Trophoblast cell (in vitro differentiated cells and primary cell): ENCODE measurements around the gene TMEM119.

Experiments
- DNase-seq, 2 donors: peaks; one replicate each; pipeline ENCODE4 v3.0.0-alpha.2; 2016
- H2AFZ ChIP-seq: 2 replicates; pipeline ENCODE4 v1.6.1; 2013; ENCODE audit warnings: low read length, moderate library complexity, mild to moderate bottlenecking; ENCODE audit not compliant: insufficient read depth, poor library complexity
- H2AK5ac ChIP-seq: 2 replicates; pipeline ENCODE4 v1.6.1; 2013; ENCODE audit warnings: mild to moderate bottlenecking, low read length
- H2BK120ac ChIP-seq: 2 replicates; pipeline ENCODE4 v1.6.1; 2013; ENCODE audit warnings: low read length, mild to moderate bottlenecking, moderate library complexity; ENCODE audit not compliant: insufficient read depth, poor library complexity
- H2BK12ac ChIP-seq: 2 replicates; pipeline ENCODE4 v1.6.1; 2013; ENCODE audit warnings: mild to moderate bottlenecking, low read length, moderate library complexity
- H2BK5ac ChIP-seq: 2 replicates; pipeline ENCODE4 v1.6.1; 2013; ENCODE audit warnings: low read length, low read depth, moderate library complexity, mild to moderate bottlenecking; ENCODE audit not compliant: poor library complexity
- H3K14ac ChIP-seq: 2 replicates; pipeline ENCODE4 v1.6.1; 2013; ENCODE audit warnings: mild to moderate bottlenecking, low read length
- H3K18ac ChIP-seq: 2 replicates; pipeline ENCODE4 v1.6.1; 2013; ENCODE audit warnings: mild to moderate bottlenecking, low read length
- H3K23ac ChIP-seq: 2 replicates; pipeline ENCODE4 v1.6.1; 2013; ENCODE audit warnings: low read length
- H3K27ac ChIP-seq: 2 replicates; pipeline ENCODE4 v1.5.1; 2013; ENCODE audit warnings: low read depth, mild to moderate bottlenecking, inconsistent platforms, low read length, moderate library complexity
- H3K27me3 ChIP-seq: 2 replicates; pipeline ENCODE4 v1.6.1; 2013; ENCODE audit warnings: inconsistent platforms, mild to moderate bottlenecking, low read length, moderate library complexity; ENCODE audit not compliant: insufficient read depth
- H3K36me3 ChIP-seq, 2 experiments: 1 replicate in 1 of 2; 2 replicates in 1 of 2; pipeline ENCODE4 v1.6.1; 2013; ENCODE audit warnings: low read length in 2 of 2, mild to moderate bottlenecking in 2 of 2, moderate library complexity in 1 of 2; ENCODE audit not compliant: insufficient read depth in 2 of 2, control insufficient read depth in 1 of 2
- H3K4ac ChIP-seq: 2 replicates; pipeline ENCODE4 v1.6.1; 2013; ENCODE audit warnings: low read depth, mild to moderate bottlenecking, low read length, moderate library complexity
- H3K4me1 ChIP-seq, 2 experiments: 1 replicate in 1 of 2; 2 replicates in 1 of 2; pipeline ENCODE4 v1.6.1; 2013; ENCODE audit warnings: low read length in 2 of 2, mild to moderate bottlenecking in 2 of 2, moderate library complexity in 1 of 2; ENCODE audit not compliant: insufficient read depth in 2 of 2, control insufficient read depth in 1 of 2
- H3K4me2 ChIP-seq: 2 replicates; pipeline ENCODE4 v1.6.1; 2013; ENCODE audit warnings: inconsistent platforms, mild to moderate bottlenecking, low read length, moderate library complexity
- H3K4me3 ChIP-seq: 2 replicates; pipeline ENCODE4 v1.5.1; 2013; ENCODE audit warnings: mild to moderate bottlenecking, low read depth, low read length, inconsistent platforms
- H3K79me1 ChIP-seq: one replicate; pipeline ENCODE4 v1.6.1; 2013; ENCODE audit warnings: low read length
- H3K79me2 ChIP-seq: 2 replicates; pipeline ENCODE4 v1.6.1; 2013; ENCODE audit warnings: low read length, mild to moderate bottlenecking; ENCODE audit not compliant: control insufficient read depth, insufficient read depth, poor library complexity
- H3K9ac ChIP-seq: 2 replicates; pipeline ENCODE4 v1.6.1; 2013; ENCODE audit warnings: mild to moderate bottlenecking, low read length
- H3K9me3 ChIP-seq: 2 replicates; pipeline ENCODE4 v1.6.1; 2013; ENCODE audit warnings: low read depth, mild to moderate bottlenecking, control low read depth, inconsistent platforms, low read length; ENCODE audit not compliant: insufficient read depth
- H4K12ac ChIP-seq: 2 replicates; pipeline ENCODE4 v1.6.1; 2013; ENCODE audit warnings: low read depth, mild to moderate bottlenecking, low read length, moderate library complexity
- H4K8ac ChIP-seq: 2 replicates; pipeline ENCODE4 v1.6.1; 2013; ENCODE audit warnings: low read depth, mild to moderate bottlenecking, low read length, moderate library complexity
- H4K91ac ChIP-seq: one replicate; pipeline ENCODE4 v1.6.1; 2013; ENCODE audit warnings: low read depth, mild to moderate bottlenecking, low read length, moderate library complexity
- WGBS: extraction: QIAGEN DNeasy Blood & Tissue Kit; methylation state at CpG from one replicate; pipeline ENCODE4 v1.1.7; 2013; ENCODE audit warnings: missing lambda C conversion rate; ENCODE audit not compliant: insufficient read length, insufficient coverage; ENCODE audit errors: extremely low coverage; 5-methylcytosine and 5-hydroxymethylcytosine counted together

Gene TMEM119

GRCh38 chr12:108629824-108630476 lies 32.1 kb upstream of the TMEM119 start:
- H3K79me1 ChIP-seq = peaks cover 42% of the 10 kb centered on the region
- peak overlapping the region; percentile 81 for H2BK12ac ChIP-seq
- H4K12ac ChIP-seq = peak overlapping the region; percentile 20
- H2BK120ac ChIP-seq = peak overlapping the region; percentile 93
- peak overlapping the region; percentile 35 for H2AFZ ChIP-seq
- H3K9me3 ChIP-seq = no peaks in the 10 kb centered on the region
- no peaks in the 10 kb centered on the region for H3K27me3 ChIP-seq
- H3K4ac ChIP-seq = peak overlapping the region; percentile 70
- WGBS = no CpG with 5 or more reads among the region's 17 CpGs
- peak; percentile 58 to 79 for DNase-seq
- no peaks in the 10 kb centered on the region for H3K36me3 ChIP-seq
- H3K23ac ChIP-seq = no peak overlapping the region
- H2BK5ac ChIP-seq = peak overlapping the region; percentile 93
- H2AK5ac ChIP-seq = peak overlapping the region; percentile 80
- peak overlapping the region; percentile 11 for H3K18ac ChIP-seq
- H4K8ac ChIP-seq = peak overlapping the region; percentile 82
- H3K14ac ChIP-seq = peak overlapping the region; percentile 83
- H4K91ac ChIP-seq = peak overlapping the region; percentile 96
- H3K79me2 ChIP-seq = peaks cover 5% of the 10 kb centered on the region
- H3K4me1 ChIP-seq = peaks cover 24 to 36% of the 10 kb centered on the region in 2 experiments
- no peak overlapping the region for H3K4me3 ChIP-seq
- H3K27ac ChIP-seq = peak overlapping the region; percentile 95
- no peak overlapping the region for H3K4me2 ChIP-seq
- no peak overlapping the region for H3K9ac ChIP-seq

DNA sequence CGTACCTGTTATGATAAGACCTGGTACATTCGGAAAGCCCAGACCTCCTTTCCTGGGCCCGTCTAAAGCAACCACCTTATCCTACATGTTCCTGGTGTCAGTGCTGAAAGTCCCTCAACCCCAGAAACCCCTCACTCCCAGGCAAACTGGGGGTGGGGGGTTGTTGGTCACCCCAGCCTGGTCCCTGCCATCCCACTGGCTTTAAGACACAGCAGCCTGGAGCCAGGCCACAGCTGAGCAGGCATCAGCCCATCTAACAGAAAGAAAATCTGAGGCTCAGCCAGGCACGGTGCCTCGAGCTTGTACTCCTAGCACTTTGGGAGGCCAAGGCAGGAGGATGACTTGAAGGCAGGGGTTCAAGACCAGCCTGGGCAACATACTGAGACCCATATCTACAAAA lies 31.3 kb upstream of the TMEM119 start:
- Histone ChIP-seq H3K9me3 (no peaks in the 10 kb centered on the region), H2BK12ac (peak overlapping the region; percentile 83), H2BK5ac (peak overlapping the region; percentile 93), H3K14ac (peak overlapping the region; percentile 81), H3K4me3 (no peak overlapping the region), H3K79me2 (peaks cover 5% of the 10 kb centered on the region), H2AK5ac (peak overlapping the region; percentile 75), H3K9ac (no peak overlapping the region), H2BK120ac (peak overlapping the region; percentile 98), H4K8ac (peak overlapping the region; percentile 91), H3K36me3 (no peaks in the 10 kb centered on the region), H4K12ac (peak overlapping the region; percentile 78), H2AFZ (peak overlapping the region; percentile 42), H4K91ac (peak overlapping the region; percentile 95), H3K4me2 (no peak overlapping the region), H3K27me3 (no peaks in the 10 kb centered on the region), H3K4ac (peak overlapping the region; percentile 56), H3K18ac (peak overlapping the region; percentile 79), H3K23ac (no peak overlapping the region), H3K79me1 (peaks cover 42% of the 10 kb centered on the region), H3K27ac (peak overlapping the region; percentile 95), H3K4me1 (peaks cover 24 to 32% of the 10 kb centered on the region in 2 experiments)
- DNase-seq = no peak
- no CpG with 5 or more reads among the region's 5 CpGs for WGBS

DNA sequence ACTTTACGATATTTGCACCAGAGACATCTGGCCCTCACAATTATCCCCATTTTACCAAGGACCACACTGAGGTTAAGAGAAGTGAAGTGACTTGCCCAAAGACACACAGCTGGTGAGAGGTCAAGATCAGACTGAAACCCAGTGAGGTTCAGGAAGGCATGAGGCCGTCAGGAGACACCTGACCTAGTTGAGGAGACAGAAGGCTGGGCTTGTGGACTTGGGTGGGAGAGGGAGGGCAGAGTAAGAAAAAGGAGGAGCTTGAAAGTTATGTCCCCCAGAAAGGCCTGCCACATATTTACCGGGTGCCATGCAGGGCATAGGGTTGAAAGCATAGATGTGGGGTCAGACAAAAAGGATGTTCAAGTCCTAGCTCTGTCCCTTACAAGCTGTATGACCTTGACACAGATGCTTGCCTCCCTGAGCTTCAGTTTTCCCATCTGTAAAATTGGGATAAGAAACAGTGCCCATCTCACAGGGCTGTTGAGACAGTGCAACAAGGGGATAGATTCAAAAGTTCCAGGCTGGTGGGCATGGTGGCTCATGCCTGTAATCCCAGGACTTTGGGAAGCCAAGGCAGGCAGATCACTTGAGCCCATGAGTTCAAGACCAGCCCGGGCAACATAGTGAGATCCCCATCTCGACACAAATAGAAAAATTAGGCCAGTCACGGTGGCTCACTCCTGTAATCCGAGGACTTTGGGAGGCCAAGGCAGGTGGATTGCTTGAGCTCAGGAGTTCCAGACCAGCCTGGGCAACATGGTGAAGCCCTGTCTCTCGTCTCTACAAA lies 29.4 kb upstream of the TMEM119 start:
- no CpG with 5 or more reads among the region's 8 CpGs for WGBS
- no peak overlapping the region for H3K27ac ChIP-seq

GRCh38 chr12:108625228-108625627 lies 27.3 kb upstream of the TMEM119 start:
- Histone ChIP-seq H3K9me3 (no peaks in the 10 kb centered on the region), H3K4me2 (no peak overlapping the region), H3K14ac (no peak overlapping the region), H2AFZ (no peak overlapping the region), H2AK5ac (no peak overlapping the region), H2BK120ac (no peak overlapping the region), H3K9ac (no peak overlapping the region), H3K27ac (no peak overlapping the region), H3K4me1 (peaks cover 38 to 42% of the 10 kb centered on the region in 2 experiments), H3K36me3 (peaks cover 0 to 8% of the 10 kb centered on the region in 2 experiments), H4K91ac (peak overlapping the region; percentile 55), H3K27me3 (no peaks in the 10 kb centered on the region), H2BK5ac (no peak overlapping the region), H2BK12ac (peak overlapping the region; percentile 67), H3K79me1 (peaks cover 58% of the 10 kb centered on the region), H4K12ac (no peak overlapping the region), H3K79me2 (peaks cover 5% of the 10 kb centered on the region), H3K4me3 (no peak overlapping the region), H4K8ac (no peak overlapping the region), H3K18ac (no peak overlapping the region), H3K4ac (no peak overlapping the region), H3K23ac (no peak overlapping the region)
- no CpG with 5 or more reads among the region's 3 CpGs for WGBS
- no peak for DNase-seq

More for the DNA sequence above, 29.4 kb upstream of the TMEM119 start:
- peaks cover 5% of the 10 kb centered on the region for H3K79me2 ChIP-seq
- no peak overlapping the region for H3K4me3 ChIP-seq
- H3K14ac ChIP-seq = peak overlapping the region; percentile 54
- peak overlapping the region; percentile 88 for H2BK12ac ChIP-seq
- H3K9me3 ChIP-seq = no peaks in the 10 kb centered on the region
- no peak overlapping the region for H3K9ac ChIP-seq
- H4K12ac ChIP-seq = no peak overlapping the region
- no peak for DNase-seq
- H2AFZ ChIP-seq = no peak overlapping the region
- peaks cover 31 to 33% of the 10 kb centered on the region in 2 experiments for H3K4me1 ChIP-seq
- H3K27me3 ChIP-seq = no peaks in the 10 kb centered on the region
- peak overlapping the region; percentile 90 for H2BK120ac ChIP-seq
- H2BK5ac ChIP-seq = peak overlapping the region; percentile 29
- H4K91ac ChIP-seq = peak overlapping the region; percentile 84
- H3K79me1 ChIP-seq = peaks cover 53% of the 10 kb centered on the region
- no peak overlapping the region for H3K23ac ChIP-seq
- H3K36me3 ChIP-seq = peaks cover 0 to 8% of the 10 kb centered on the region in 2 experiments
- H4K8ac ChIP-seq = peak overlapping the region; percentile 36
- H3K4ac ChIP-seq = peak overlapping the region; percentile 16
- H3K18ac ChIP-seq = no peak overlapping the region
- H3K4me2 ChIP-seq = no peak overlapping the region
- peak overlapping the region; percentile 28 for H2AK5ac ChIP-seq
